Dedifferentiated amniotic fluid mesenchymal stem cell (primary cell): Measurements from ENCODE around the gene EMX2.
"Not testable (repeated sequence)": the region's sequence is repeated elsewhere in the genome, so short reads cannot be mapped to it uniquely, and the experiment has no call there.

ENCODE experiments used
- DNase-seq: peaks from one replicate; pipeline ENCODE4 v3.0.0-alpha.2; 2016; ENCODE audit errors: extremely low spot score

EMX2 gene

DNA sequence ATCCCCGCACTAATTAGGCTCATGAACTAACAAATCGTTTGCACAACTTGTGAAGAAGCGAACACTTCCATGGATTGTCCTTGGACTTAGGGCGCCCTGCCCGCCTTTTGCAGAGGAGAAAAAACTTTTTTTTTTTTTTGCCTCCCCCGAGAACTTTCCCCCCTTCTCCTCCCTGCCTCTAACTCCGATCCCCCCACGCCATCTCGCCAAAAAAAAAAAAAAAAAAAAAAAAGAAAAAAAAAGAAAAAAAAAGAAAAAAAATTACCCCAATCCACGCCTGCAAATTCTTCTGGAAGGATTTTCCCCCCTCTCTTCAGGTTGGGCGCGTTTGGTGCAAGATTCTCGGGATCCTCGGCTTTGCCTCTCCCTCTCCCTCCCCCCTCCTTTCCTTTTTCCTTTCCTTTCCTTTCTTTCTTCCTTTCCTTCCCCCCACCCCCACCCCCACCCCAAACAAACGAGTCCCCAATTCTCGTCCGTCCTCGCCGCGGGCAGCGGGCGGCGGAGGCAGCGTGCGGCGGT lies at the start of gene EMX2:
Gene EMX2 (plus strand): TSS at position 41 of the 519 bp plus-strand sequence. CDS start 522 bp downstream, outside the sequence.
- DNase-seq, result no peak

DNA sequence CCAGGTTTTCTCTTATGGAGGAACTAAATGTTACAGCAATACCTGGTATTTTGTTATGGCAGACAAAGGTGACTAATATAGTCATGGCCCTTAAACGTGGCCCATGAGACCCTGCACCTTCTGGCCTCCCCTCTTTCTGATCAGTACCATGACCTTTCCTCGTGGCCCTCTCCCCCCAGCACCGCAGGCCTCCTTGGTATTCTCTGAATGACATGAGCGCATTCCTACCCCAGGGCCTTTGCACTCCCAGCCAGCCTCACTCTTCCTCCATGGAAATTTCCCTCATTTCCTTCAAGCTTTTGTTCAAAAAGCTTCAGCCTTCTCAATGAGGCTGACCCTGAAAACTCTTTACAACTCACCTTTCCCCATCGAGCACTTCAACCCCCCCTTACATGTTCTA lies 46.5 kb upstream of the EMX2 start:
- DNase-seq, result no peak

DNA sequence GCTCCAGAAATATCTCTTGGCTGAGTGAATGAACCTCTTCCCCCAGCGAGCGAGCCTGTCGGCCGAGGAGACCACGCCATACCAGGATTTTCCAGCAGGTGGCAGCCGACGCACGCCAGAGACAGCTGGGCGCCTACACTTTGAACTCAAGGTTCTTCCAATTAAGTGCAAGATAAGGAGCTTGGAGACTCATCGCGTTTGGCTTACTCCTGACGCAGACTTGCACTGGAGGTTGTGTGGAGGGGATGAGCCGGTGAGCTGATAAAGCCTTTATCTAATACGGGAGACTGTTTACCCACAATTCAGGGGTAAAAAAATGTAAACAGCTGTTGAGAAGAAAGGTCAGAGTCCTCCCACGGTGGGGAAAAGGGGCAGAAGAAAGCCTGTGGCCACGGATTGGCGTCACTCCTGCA lies 45.9 kb upstream of the EMX2 start:
- DNase-seq, result peak; percentile 59

DNA sequence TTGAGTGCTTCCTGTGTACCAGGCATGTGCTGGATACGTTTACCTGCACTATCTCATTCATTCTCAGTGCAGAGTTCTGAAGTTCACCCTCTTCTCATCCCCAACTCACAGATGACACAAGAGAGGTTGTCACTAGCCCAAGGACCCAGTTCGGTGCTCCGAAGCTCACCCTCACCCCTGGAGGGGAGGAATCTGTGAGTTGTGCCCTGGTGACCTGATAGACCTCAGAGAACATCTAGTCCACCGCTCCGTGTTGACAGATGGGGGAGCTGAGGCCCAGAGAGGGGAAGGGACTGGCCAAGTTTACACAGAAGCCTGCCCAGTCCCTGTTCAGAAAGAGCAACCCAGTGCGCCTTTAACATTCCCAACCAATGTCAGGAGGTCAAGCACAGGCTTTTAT lies 44.8 kb upstream of the EMX2 start:
- no peak for DNase-seq

DNA sequence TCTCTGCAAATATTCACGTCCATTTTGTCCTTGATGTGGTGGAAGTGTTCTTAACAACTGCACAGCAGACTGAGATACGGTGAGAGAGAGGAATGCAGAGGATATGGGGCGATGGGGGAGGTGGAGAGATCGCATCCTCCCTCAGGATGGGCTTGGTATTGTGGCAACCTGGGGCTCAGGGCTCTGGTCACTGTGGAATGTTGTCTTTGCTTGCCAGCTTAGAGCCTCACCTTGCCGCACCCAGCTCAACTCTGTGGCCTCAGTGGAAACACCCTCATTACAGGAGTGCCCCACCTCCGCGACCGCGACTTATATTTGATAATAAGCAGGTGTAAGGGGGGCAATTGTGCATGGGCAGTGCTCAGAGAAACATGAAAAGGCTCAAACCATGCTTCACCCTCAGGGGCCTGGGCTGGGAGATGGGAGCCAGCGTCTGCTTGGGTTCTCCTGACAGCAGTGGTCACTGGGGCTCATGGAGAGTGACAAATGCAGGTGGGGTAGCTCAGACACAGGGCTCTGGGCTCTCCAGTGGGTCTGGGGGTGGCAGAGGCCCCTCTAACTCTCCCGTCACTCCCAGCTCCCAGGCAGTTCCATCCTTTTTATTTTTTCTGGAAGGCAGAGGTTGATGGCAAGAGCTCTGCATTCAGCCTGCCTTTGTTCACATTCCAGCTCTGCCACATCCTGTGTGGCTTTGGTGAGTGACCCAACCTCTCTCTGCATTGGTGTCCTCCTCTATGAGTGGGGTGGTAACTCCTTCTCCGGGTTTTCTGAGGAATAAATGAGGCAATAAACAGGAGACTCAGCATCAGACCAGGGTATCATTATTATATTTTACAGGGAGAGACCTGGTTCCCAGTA lies 43.1 kb upstream of the EMX2 start:
- DNase-seq, result no peak

DNA sequence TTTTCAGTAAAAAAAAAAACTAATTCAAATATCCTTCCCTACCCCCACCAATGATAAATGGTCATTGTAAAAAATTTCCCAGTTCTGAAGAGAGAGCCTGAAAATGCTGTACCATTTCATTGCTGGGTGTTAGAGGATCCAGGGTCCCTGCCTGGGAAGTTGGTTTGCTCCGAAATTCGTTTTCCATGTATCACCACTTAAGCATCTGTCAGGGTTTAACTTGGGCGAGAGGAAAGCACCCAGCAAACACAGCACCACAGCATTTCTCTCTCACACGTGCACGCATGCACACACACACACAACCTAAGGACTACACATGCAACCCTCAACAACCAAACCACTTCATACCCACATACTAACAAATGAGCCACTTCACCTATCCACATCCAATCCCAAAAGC lies 42.1 kb upstream of the EMX2 start:
- DNase-seq, result no peak

DNA sequence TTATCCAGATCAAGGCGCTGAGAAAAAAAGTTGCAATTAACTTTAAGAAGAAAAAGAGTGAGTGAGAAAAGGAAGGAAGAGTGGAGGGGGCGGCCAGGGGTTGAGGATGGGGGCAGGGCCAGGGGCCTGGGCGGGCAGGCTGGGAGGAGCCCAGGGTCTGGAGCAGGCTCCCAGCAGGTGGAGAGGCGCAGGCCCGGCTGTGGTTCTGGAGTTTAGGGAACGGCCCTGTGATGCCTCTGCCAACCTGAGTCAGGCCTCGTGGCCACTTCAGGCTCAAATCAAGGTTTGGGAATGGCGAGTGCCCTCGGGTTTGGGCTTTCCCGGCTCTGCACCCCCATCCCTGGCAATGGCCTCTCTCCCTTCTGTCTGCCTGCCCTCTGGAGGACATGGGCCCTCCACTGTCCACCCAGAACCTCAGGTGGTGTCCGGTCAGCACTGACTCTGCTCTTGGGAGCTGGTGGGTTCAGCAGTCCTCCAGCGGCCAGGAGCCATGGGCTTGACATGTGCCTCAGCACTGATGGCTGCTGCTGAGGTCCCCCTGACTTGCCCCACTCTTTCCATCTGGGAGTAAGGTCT lies 41.0 kb upstream of the EMX2 start:
- no peak for DNase-seq

DNA sequence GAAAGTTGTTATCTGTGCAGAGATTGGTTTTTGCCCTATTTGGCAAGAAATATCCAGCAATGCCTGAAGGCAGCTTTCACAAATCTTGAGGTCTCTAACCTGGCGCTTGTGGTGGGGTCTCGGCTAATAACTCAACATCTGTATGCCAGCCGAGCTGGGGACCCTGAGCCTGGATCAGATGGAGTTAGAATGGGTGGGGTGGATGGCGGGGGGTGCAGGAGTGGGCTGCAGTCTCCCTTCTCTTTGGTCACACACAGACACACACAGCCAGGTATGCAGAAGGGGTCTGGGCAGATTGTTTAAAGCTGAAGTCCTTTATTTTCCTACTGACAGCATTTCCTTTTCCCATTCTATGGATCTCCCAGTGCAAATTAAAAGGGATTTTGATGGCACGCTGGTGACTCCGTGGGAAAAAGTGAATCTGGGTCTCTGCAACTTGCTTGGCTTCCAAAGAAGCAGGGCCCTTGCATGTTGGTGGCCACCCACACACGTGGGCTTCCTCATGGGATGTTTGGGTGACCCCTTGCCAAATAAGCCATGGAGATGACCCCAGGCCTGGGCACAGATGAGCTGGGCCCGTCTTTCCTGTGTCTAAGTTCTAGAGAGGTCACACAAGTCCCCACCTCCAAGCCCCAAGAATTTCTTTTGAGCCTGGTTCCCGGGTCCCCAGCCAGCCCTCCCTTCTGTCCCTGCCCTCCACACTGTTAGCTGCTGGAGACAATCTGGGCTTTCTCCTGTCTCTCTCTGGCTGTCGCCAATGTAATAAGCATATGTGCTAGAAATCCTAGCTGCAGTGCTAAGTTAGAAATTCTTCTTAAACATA lies 39.9 kb upstream of the EMX2 start:
- no peak for DNase-seq

DNA sequence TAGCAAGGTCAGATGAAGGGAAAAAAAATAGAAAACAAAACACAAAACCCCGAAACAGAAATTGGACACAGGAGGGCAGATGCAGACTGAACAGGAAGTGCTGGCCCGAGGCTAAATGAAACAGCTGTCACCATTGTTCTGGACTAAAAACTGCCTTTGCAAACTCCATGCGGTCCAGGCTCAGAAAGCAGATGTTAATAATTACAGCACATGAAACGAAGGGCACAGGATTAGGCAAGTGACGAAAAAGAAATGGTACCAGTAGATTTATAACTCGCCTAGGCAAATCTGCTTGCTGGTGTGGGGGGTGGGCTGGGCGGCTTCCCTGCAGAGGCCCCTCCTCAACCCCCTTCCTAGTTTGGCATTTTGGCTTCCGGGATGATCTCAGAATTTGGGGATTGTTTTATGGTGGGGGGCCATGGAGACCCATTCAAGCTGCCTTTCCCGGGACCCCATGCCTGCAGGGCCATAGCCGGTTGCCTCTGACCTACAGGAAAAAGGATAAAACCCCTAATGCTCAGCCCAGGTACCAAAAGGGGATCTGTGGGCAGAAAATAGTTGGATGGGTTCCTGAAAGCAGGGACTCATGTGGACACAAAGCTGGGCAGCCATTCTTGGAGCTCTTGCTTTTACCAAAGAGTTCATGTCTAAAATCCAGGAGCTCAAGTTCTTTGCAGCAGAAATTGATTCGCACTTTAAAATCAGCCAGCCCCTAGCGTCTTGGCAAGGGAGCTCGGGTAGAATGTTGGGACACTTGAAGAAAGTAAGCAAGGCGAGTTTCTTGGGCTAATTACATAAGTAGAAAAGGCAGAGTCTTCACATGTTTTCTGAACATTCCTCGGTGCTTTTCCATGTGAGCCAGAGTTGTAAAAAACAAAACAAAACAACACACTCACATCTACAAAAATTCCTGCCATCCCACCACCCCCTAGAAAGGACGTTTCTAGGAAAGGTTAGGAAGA lies 39.0 kb upstream of the EMX2 start:
- DNase-seq, result no peak

DNA sequence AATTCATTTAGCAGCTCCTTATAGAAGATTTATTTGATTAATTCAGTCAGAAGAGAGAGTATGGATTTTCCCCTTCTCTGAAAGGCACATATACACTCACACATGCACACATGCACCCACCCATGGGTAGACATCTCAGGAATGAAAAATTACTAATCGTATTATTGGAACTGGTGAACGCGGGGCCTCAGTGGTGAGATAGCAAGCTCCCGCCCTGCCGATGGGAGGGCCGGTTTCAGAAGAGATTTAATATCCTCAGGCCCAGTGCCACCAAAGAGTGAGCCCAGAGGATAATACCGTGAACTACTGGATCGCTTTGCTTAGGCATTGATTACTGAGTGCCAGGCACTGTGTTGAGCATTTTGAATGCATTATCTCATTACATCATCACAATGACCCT lies 38.0 kb upstream of the EMX2 start:
- no peak for DNase-seq

DNA sequence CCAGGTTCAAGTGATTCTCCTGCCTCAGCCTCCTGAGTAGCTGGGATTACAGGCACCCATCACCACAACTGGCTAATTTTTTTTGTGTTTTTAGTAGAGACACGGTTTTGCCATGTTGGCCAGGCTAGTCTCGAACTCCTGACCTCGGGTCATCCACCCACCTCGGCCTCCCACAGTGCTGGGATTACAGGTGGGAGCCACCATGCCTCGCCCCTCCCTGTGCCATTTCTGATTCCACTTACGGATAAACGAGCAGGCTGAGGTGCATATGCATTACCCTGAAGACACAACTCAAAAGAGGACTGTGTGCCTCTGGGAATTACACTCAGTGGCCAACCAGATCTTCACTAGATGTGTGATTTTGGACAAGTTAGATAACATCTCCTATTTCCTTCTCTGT lies 35.5 kb upstream of the EMX2 start:
- DNase-seq, result not testable (repeated sequence)

DNA sequence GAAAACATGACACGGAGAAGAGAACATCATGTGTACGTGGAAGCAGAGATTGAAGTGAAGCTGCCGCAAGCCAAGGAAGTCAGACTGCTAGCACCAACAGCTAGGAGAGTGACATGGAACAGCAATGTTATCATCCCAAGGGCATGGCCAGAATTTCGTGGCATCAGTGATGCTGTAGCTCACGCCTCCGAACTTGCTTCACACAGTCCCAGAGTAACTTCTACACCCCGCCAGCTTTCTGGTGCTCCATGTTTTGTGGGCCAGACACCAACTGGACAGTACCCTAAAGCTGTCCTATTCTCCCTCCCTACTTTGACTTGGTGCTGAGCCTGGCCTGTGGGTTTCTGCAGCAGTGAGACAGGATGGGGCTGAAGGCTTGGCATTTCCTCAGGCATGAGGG lies 33.0 kb upstream of the EMX2 start:
- no peak for DNase-seq

DNA sequence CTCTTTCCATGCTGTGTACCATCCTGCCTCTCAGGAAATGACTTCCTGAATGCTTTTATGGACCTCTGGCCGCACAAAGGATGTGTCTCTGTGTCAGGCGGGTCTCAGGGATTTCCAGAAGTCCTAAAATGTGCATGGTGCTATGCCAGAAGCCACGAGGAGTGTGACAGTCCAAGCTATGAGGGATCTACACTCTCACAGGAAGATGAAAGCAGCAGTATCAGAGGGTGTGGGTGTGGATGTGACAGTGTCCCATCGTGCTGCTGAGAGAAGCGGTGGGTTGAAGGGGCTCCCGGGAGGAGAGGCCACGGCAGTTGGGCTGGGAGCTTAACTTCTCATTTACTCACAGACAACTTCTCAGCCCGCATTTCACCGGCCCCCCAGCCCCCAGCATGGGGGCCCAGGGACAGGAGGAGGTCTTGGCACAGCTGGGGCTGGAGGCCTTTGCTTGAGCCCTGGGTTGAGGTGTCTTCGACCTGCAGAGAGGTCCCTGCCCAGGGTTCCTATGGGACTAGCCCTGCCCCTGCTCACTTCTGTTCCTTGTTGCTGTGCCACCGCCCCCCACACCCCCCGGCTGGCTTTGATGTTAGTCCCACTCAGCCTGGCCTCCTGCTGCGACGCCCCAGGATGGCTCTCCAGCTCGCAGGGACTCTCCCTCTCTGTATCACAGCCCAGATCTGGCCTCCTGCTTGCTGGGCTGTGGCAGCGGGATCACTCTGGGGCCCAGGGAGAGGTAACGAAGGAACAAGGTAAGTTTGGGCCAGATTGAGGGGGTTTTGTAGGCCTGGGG lies 30.8 kb upstream of the EMX2 start:
- no peak for DNase-seq

DNA sequence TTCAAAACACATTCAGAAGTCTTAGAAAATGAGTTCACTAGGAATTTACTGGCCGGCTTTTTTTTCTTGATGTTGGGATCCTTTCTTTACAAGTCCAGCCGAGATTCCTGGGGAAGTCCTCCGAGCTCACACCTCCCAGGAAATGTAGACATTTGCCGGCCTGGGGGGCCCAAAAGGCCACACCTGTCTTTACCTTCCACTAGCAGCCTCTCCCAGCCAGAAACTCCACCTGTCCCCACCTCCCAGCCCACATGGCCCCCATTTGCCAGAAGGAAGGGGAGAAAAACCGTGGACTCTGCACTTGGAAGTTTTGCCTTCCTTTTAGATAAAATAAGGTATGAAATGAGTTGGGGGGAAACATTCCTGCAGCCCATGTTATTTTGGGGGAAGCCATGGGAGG lies 27.6 kb upstream of the EMX2 start:
- no peak for DNase-seq

DNA sequence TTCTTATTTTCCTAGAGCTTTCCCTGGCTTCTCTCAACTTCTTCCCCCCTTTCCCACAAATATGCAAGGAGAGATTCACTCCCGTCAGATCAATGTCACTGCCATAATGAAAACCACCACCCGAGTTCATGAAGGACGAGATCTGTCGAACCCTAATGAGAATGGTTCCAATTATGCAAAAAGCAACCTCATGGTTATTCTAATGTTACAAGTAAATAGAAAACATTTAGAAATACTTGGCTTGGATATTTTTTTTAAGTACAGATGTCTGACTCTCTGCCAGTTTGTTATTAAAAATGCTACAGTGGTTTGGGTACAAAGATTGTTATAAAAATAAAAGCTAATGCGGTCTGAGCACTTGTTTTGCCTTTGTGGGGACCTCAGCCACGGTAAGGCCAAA lies 25.9 kb upstream of the EMX2 start:
- no peak for DNase-seq

DNA sequence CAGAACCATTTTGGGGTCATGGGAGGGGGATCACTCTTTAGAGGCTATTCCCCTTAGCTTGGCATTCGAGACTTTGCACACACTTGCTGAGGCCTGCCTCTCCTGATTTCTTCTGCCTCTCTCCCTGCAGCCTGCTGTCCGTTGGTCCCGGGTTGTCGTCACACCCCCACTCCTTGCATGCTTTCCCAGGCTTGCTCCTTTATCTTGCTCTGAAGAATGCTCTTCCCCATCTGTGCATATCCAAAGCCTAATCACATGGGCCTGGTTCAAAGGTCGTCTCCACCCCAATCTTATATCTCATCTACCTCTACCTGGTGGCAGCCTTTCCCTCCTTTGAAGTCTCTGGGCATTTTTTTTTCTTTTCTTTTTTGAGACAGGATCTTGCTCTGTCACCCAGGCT lies 24.3 kb upstream of the EMX2 start:
- DNase-seq, result no peak

DNA sequence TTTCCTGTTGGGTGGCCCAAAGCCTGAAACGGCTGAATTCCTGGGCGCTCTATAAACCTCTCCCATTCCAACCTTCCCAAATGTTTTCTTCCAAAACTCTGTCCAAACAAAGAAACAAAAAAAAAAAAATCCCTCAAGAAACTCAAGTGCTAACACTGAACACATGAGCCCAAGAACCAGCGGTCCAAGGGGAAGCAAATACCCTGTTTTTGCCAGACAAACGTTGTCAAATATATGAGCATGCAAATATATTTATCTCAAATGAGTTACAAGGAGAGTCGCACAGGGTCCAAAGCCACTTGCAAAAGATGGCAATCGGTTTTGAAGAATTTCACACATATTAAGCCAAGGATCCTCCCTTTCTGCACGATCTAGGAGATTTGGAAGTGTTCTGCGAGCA lies 23.3 kb upstream of the EMX2 start:
- DNase-seq, result no peak

DNA sequence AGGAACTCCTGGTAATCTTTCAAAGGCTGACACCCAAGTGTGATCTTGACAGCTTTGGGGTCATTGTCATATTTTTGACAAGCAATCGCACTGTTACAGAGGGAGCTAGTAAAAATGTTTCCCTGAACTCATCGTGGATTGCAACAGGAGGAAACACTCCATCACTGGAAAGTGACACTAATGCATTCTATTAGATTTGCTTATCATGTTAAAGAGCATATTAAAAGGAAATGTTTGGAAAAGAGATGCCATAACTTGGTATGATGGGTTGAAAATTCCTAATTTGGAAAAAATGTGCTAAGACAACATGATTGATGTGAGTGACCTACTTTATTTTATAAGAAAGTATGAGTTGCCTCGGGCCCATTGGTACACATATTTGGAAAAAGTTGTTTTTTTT lies 22.7 kb upstream of the EMX2 start:
- DNase-seq, result no peak

DNA sequence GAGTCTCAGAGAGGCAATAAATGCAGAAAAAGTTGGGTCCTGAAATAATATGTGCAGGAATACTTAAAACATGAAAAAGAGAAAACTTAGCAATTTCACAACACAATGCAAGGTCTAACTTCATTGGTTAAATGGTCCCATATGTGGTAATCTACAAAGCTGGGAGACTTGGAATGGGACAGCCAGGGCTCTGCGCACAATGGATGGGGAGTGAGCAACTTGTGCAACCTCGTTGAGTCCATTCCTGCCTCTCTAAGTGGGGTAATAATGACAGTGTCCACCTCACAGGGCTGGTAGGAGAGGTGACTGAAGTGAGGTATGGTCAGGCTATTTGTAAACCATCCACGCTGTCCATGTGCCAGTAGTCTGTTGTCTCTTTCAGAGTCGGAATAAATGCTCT lies 11.8 kb upstream of the EMX2 start:
- no peak for DNase-seq

DNA sequence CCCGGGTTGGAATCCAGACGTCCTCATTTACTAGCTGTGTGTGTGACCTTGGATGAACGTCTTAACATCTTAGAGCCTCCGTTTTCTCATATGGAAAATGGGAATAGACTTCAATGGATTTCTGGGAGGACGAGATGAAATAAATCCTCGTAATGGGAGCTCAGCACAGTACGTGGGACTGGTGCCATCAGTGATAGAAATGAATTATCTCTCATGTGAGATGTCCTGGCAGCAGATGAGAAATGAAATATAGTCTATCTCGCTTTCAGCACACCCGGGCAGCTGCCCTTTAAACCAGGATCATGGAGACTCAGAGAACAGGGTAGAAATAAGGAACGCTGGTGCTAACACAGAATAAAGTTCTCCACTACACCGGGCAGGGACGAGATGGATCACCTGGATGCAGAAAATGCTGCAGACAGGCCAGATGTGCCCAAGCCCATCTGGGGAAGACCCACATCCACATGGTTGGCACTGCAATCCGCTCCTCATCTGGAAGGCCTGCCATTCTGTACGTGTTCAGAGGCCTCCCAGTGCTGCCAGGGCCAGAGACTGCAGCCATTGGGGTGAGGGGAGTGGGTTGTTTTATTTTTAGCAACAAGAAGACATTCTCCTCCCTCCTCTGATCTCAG lies 11.1 kb upstream of the EMX2 start:
- no peak for DNase-seq
